ENCODE results near the gene HIF3A.
"Not testable (repeated sequence)": the region's sequence is repeated elsewhere in the genome, so short reads cannot be mapped to it uniquely, and the experiment has no call there.

HIF3A gene

DNA sequence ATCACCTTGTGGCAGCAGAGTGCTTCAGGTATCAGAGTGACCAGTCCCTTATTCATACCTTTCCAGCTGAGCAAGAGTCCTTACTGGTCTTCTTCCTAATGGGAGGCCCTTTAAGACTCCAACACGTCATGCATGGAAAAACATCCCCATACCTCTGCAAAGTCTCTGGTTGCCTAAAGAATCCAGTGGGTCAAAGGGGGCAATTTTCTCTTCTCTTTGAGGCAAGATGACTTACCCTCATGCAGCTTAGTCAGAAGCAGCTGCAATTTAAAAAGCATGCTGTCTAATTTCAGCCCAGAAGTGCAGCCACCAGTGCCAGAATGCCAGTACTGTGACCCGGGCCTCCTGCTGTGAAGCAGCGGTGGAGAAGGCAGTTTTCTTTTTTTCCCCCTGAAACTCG lies 68.7 kb downstream of the HIF3A start:
- DNase-seq = no peak

DNA sequence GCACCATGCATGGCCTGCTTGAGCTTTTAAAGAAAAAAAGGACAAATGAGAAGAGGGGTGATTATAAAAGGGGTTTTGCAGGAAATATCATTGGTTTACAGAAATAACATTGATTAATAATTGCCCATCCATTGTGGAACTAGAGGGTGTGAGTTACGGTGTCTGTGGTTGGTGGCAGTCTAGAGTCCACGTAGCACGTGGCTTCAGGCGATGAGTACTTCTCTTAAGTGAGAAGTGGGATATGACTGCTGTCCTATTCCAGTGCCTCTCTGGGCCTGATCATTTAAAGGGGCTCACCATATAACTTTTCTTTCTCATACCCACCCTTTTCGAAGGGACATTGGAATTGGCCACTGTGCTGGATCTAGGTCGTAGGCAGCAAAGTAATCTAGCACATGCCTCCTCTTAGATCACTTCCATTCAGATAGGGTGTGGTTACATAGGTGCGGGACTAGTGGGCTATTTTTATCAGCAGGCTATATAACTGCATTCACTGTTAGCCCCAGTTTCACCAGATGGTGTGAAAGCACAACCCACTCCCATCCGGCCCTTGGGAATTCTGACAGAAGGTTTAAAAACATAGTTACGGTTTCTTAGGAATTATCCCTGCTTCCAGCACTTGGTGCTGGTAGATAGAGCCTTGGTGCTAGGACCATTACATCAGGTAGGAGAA lies 69.9 kb downstream of the HIF3A start:
- no peak for DNase-seq

DNA sequence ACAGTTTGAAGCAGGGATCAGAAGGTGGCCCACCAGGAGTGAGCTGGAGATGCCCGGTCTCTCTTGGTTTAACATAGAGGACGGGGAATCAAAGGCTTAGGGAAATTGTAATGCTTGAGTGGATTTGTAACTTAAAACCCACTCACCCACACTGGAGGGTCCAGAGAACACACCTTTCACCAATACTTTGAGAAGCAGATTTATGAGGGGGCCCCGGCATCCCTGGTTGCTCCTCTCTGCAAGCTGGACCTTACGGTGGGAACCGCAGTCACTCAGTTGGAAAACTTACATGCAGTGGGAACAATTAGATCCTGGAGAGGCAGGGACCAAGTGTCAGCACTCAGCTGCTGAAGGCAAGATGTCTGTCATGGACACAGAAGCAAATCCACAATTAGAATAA lies 70.6 kb downstream of the HIF3A start:
- DNase-seq = no peak

DNA sequence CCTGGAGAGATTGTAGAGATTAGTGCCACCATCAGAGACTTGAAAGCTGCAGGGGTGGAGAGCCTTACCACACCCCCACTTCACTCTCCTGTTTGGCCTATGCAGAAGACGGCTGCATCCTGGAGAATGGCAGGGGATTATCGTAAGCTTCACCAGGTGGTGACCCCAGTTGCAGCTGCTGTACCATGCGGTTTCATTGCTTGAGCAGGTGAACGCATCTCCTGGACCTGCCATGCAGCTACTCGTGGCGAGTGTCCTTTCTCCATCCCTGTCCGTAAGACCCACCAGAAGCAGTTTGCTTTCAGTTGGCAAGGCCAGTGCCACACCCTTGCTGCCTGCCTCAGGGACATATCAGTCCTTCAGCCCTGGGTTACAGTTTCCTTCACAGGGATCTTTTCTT lies 71.3 kb downstream of the HIF3A start:
- DNase-seq = no peak

DNA sequence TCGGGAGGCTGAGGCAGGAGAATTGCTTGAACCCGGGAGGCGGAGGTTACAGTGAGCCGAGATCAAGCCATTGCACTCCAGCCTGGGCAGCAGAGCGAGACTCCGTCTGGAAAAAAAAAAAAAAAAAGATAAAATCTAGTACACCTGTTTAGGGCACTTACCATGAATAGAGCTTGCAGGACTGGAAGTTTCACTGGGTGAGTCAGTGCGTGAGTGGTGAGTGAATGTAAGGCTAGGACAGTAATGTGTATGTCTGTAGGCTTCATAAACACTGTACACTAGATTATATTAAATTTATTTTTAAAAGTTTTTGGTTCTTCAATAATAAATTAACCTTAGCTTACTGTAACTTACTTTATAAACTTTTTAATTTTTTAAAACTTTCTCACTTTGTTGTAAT lies 73.0 kb downstream of the HIF3A start:
- no peak for DNase-seq

DNA sequence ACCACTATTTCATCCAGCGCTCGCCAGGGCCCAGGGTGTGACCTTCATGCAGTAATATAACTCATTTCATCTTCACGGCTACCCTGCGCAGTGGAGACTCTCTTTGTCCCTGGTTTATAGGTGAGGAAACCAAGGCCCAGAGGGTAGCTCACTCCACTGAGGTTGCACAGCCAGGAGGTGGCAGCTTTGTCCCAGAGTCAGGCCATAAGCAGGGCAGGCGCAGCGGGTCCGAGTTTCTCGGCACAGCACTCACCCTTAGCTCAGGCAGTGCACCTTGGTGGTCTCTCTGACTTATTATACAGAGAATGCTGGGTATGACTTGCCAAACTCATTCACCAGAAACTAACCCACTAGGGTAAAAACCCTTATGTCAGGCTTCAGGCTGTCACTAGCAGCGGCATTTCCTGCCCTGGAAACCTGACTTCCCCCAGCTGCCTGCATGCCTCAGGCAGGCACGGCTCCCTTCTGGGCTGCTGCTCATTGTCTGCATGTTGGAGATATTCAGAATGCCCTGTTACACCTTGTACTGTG lies 74.6 kb downstream of the HIF3A start:
- no peak for DNase-seq

DNA sequence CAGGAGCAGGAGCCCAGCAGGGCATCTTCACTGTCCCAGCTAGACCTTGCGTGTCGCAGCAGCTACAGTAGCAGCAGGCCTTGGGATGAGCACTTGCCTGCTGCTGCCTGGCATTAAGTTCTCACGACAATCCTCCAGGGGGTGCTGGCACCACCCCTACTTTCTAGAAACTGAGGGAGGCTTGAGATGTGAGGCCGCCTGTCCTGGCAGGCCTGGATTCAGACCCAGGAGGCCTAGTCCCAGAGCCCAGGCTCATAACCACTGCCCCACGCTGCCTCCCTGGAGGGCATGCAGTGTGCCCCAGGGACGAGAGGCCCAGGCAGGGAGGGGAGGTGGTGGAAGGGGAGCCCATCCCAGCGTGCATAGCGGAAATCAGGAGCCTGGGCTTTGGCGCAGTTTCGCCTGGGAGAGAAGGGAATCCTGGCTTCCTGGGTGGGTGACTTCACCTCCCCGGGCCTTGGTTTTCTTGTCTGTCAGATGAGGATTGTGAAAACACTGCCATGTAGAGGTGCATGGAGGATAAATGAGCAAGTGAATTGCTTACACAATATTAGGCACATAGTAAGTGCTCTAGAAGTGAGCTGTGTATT lies 76.2 kb downstream of the HIF3A start:
- no peak for DNase-seq

DNA sequence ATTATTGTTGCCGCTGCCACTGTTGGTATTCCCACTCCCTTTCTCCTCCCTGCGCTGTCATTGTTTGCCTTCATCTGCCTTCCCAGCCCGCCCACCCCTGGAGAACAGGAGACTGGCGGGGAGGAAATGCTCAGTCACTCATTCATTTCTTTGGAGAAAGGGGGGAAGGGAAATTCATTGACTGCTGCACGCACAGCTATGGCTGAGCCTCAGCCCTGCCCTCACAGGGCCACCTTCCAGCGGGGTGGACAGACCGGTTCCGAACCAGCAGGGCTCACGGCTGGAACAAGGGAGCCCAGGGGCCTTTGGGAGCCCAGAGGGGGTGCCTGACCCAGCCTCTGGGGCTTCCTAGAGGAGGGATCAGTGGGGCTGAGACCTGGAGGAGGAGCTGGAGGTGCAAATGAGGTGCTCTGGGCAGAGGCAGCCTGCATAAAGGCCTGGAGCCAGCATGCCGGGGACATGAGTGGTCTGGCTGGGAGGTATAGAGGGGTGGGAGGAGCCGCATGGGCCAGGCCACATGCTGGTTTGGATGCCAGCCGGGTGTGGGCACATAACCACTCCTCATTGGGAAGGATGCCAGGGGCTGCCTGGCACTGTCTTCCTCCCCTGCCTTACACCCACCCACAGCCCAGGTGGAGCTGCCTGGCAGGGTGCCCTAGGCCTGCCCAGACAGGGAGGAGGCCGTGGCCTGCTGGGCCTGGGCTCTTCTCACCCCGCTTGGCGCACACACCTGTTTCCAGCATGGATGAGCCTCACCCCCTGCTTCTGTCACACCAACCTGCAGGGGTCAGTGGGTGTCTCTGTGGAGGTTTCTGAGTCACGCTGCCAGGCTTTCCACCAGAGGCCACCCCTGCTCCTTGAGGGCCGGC lies 76.9 kb downstream of the HIF3A start:
- no peak for DNase-seq

DNA sequence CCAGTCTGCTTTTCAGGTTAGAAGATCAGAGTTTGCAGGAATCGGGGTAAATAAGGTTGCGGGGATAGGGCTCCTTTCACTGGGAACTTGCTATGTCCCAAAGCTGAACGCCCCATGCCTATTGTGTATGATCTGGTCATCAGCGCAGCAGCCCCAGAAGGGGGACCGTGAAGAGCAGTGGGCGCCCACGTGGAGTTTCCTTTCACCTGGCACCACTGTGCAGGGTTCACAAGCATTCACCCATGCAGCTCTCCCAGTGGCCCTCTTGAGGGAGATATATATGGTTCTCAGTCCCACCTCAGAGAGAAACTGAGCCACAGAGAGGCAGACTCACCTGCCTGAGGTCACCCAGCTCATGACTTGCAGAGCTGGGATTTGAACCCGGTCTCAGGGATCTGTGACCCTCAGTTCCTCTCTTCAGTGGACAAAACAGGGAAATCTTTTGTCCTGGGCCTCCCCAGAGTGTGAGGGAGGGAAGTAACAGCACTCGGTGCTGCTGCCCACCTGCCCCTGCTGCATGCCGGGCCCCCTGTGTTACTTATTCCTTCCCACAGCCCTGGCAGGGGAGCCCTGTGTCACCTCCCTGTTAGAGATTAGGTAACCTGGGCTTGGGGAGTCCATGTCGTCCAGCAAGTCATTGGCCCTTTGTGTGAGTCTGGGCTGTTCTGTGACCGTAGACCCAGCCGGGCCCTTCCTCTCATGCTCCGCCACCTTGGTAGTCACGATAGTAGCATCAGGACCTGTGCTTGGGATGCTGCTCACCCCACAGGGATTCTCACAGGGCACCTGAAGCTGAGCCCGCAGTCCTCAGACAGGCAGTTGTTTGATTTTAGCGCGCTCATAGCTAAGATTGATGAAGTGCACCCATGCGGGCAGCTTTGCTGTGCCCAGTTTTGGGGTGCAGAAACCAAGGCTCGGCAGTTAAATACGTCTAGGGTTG lies 78.0 kb downstream of the HIF3A start:
- DNase-seq = no peak

DNA sequence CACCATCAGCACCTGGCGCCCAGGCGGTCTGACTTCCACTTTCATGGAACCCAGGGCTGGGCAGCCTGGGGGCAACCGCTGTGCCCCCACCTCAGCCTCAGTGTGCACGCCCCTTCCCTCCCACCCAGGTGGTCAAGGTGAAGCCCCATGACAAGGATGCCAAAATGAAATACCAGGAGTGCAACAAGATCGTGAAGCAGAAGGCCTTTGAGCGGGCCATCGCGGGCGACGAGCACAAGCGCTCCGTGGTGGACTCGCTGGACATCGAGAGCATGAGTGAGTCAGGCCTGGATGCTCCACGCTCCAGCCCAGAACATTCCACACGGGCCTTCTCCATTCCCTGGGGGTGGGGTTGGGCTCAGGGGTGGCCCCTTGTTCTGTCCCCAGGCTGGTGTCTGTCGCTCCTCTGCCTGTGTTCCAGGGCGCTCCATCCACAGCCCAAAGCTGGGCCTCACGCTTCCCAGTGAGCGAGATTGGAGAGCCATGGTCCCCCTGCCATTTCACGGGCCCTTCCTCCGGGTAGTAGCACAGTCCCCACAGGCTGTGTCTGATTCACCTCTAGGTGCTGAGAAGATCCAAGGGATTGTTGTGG lies 78.7 kb downstream of the HIF3A start:
- not testable (repeated sequence) for DNase-seq

DNA sequence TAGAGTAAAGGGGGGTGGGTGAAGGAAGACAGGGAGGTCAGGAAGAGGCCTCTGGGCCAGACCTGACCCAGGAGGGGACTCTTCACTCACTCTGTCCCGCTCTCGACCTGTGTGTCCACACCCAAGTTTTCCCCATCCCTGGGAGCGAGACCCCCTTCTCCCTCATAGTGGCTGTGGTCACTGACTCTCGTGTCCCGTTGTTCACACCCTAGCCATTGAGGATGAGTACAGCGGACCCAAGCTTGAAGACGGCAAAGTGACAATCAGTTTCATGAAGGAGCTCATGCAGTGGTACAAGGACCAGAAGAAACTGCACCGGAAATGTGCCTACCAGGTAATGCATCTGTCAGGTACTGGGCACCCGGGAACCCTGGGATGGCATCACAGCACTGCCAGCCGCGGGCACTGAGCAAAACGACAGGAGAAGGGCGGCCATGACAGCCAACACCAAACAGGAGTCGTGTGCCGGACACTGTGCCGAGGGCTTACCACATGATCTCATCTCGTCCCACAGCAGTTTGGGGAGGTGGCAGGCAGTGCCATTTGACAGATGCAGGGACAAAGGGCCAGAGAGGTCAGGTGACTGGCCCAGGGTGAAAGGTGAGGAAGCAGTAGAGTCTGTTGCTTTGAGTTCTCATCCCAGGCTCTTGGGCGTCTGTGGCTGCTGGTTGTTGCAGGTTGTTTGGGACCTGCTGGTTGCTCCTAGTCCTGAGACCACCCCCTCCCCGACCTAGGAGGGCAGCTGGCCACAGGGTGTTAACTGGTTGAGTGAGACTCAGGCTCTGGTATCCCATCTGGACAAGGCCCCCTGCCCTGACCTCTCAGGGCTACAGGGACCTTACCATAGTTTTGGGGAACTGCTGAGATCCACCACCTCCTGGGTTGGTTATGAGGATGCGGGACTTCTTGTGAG lies 79.7 kb downstream of the HIF3A start:
- DNase-seq = no peak

DNA sequence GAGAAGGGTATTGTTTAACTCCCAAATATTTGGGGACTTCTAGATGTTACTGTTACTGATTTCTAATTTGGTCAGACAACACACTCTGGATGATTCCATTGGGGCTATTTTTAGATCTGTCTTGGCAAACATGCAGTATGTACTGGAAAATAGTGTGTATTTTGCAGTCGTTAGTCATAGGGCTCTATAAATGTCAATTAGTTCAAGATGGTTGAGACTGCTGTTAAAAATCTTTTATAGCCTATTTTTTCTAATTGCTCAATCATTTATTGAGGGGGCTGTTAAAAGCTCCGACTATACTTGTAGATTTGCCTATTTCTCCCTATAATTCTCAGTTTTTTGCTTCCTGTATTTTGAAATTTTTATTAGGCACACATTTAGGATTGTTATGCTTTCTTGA lies 81.4 kb downstream of the HIF3A start:
- no peak for DNase-seq

DNA sequence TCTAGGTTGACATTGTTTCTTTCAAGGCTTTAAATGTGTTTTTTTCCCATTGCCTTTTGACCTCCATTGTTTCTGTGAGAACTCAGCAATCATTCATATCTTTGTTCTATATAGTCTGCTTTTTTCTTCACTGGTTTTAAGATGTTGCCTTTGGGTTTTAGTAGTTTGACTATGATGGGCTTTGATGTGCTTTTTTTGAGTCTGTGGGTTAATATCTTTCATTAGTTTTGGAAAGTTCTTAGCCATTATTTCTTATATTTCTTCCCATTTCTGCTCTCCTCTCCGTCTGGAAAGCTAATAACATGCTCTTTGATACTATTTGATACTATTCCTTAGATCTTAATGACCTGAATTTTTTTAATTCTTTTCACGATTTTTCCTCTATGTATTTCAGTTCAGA lies 83.8 kb downstream of the HIF3A start:
- no peak for DNase-seq

DNA sequence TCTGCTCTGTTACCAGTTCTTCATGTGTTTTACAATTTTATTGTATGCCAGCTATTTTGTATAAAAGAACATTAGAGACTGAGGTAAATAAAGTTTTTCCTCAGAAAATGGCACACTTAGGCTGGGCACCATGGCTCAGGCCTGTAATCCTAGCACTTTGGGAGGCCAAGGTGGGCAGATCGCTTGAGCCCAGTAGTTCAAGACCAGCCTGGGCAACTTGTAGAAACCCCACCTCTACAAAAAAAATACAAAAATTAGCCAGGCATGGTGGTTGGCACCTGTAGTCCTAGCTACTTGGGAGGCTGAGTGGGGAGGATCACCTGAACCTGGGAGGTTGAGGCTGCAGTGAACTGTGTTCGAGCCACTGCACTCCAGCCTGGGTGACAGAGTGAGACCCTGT lies 84.5 kb downstream of the HIF3A start:
- DNase-seq = no peak

DNA sequence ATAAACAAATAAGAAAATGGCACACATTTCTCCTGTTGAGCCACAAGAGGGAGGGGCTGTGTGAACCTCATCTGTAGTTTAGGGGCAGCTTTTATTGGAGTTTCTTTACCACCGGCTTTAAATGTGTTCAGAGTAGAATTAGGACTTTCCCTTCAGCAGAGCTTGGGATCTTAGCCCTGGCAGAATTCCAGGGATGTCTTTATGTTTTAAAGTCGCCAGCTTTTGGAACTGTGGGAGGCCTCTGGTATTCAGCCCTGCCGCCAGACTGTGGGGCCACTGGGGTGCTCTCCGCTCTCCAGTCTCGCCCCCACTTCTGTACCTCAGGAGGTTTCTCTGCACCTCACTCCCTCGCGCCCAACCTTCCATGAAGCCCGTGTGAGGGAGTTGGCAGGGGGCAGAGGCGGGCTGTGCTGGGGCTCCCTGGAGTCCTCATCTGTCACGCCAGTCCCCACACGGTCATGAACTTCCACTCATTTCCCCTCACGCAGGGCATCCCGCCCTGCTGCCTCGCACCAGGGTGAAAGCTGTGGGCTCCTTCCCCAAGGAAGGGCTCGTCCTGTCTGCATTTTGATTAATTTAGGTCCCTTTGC lies 85.0 kb downstream of the HIF3A start:
- no peak for DNase-seq

DNA sequence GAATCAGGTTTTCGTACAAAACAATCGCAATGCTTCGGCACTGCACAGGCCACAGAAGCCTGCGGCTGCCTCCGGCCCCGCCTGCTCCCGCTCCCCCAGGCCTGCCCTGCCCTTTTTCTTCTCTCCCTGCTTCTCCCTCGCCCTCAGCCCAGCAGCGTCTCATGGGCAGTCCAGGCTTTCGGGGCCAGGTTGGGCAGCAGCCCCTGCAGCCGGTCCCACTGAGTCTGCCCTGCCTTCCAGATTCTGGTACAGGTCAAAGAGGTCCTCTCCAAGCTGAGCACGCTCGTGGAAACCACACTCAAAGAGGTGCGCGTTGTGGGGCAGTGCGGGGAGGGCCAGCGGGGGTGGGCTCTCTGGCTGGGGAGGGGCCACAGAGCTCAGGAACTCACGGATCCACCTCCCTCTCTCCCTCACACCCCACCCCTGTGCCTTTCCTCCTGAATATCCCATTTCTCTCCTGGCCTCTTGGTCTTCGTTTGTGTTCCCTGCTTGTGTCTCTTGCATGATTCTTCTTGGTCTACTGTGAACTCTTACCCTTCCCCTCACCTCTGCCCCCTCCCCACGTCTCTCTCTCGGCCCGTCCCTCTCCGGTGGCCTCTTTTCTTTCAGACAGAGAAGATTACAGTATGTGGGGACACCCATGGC lies 86.5 kb downstream of the HIF3A start:
- no peak for DNase-seq

DNA sequence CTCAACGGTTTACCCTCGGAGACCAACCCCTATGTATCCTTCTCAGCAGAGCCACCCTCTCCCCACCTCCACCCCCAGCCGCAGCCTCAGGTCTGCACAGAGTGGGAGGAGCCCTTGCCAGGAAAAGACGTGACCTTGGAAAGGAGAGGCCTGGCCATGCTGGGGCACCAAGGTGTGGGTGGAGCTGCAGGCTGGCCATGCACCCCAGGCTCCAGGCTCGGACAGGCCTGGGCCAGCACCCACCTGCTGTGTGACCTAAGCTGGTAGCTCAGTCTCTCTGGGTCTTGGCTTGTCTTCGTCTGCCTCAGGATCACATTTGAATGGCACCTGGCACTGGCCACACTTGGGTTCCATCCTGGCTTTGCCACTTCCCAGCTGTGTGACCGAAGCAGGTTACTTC lies 87.0 kb downstream of the HIF3A start:
- no peak for DNase-seq

DNA sequence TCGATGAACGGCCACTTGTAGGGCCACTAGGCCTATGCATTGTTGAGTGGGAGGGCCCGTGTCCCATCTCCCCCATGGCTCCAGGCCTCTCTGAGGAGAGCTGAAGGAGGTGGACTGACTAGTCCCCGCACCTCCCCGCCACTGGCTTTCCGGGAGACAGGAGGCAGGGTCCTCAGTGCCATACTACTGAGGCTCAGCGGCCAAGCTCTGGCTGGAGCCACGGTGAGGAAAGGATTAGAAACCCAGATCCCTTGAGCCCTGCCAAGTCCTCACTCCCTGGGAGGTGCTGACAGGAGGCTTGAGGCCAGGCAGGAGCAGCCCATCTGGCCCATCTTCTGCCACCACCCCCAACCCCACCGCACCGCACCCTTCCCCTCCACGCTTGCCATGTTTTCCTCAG lies 87.6 kb downstream of the HIF3A start:
- DNase-seq = no peak

DNA sequence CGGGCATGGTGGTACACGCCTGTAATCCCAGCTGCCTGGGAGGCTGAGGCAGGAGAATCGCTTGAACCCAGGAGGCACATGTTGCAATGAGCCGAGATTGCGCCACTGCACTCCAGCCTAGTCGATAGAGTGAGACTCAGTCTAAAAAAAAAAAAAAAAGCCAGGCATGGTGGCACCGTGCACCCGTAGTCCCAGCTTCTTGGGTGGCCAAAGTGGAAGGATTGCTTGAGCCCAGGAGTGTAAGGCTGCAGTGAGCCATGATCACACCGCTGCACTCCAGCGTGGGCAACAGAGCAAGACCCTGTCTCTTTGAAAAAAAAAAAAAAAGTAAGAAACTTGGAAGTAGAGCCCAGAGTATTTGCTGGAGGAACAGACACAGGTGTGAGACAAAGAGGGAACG lies 88.8 kb downstream of the HIF3A start:
- no peak for DNase-seq

DNA sequence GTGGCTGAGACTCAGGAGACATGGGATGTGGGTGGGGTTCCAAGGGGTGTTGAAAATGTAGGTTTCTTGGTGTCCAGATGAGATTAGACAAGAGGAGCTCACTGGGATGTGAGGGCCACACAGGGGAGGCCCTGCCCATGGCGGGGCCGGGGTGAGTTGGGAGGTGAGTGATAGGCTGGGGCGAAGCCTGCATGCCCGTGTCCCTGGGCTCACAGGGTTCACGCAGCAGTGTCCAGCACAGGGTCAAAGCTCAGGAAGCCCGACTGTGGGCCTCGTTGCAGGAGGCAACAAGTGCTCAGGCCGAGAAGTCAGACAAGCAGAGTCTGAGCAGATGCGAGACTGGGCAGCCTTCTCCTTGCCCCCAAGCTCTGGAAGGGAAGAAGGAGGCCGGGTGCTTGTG lies 89.3 kb downstream of the HIF3A start:
- no peak for DNase-seq
